Osteocyte (in vitro differentiated cells): ENCODE results near the gene LINC00632. TPM values are rescaled to one million over a fixed set of nuclear protein-coding genes. Genes with fewer than 3 reads are reported as not detected.

Source experiments
- DNase-seq: peaks from one replicate; pipeline ENCODE4 v3.0.0; 2021; ENCODE audit warnings: mixed read lengths; ENCODE audit not compliant: unreplicated experiment; ENCODE audit errors: extremely low spot score
- H3K27ac Mint-ChIP-seq: one replicate; pipeline ENCODE4 v1.8.0; 2021; ENCODE audit warnings: mild to moderate bottlenecking, mixed read lengths; ENCODE audit not compliant: unreplicated experiment
- H3K27me3 Mint-ChIP-seq: one replicate; pipeline ENCODE4 v1.8.0; 2021; ENCODE audit warnings: mixed read lengths; ENCODE audit not compliant: unreplicated experiment
- H3K36me3 Mint-ChIP-seq: one replicate; pipeline ENCODE4 v1.8.0; 2021; ENCODE audit warnings: mixed read lengths; ENCODE audit not compliant: unreplicated experiment
- H3K4me1 Mint-ChIP-seq: one replicate; pipeline ENCODE4 v1.8.0; 2021; ENCODE audit warnings: mixed read lengths; ENCODE audit not compliant: unreplicated experiment
- H3K4me3 Mint-ChIP-seq: one replicate; pipeline ENCODE4 v1.8.0; 2021; ENCODE audit warnings: mild to moderate bottlenecking, moderate library complexity, mixed read lengths; ENCODE audit not compliant: unreplicated experiment
- H3K9me3 Mint-ChIP-seq: one replicate; pipeline ENCODE4 v1.8.0; 2021; ENCODE audit warnings: mixed read lengths; ENCODE audit not compliant: unreplicated experiment
- CTCF ChIP-seq: fragments of 200-600 bp; sonication (generic); IDR thresholded peaks from 2 replicates; pipeline ENCODE4 v1.5.0; 2021; ENCODE audit warnings: antibody characterized with exemption, mild to moderate bottlenecking, moderate library complexity
- total RNA-seq: library from RNA; stranded (reverse); gene quantifications from 2 replicates; pipeline ENCODE4 v1.2.1, GENCODE V29; 2021

Gene LINC00632
- total RNA-seq, 1 donor from 2014 or later = 291 TPM

- no peaks in the 10 kb centered on the region for H3K4me1 Mint-ChIP-seq
- no peak overlapping the region for H3K27ac Mint-ChIP-seq
- no peak overlapping the region for H3K4me3 Mint-ChIP-seq
Measured at GRCh38 chrX:140697618-140698017, 11.9 kb upstream of the LINC00632 start.

GRCh38 chrX:140701480-140701879, 8.1 kb upstream of the LINC00632 start:
- peak; percentile 62 for TF ChIP-seq CTCF
- Mint-ChIP-seq H3K4me1 (no peaks in the 10 kb centered on the region), H3K27ac (no peak overlapping the region), H3K4me3 (no peak overlapping the region), H3K36me3 (no peaks in the 10 kb centered on the region), H3K9me3 (no peaks in the 10 kb centered on the region), H3K27me3 (no peaks in the 10 kb centered on the region)
- DNase-seq = no peak

More at GRCh38 chrX:140697618-140698017, 11.9 kb upstream of the LINC00632 start:
- Mint-ChIP-seq H3K9me3 (peaks cover 3% of the 10 kb centered on the region), H3K36me3 (no peaks in the 10 kb centered on the region), H3K27me3 (no peaks in the 10 kb centered on the region)
- peak; percentile 36 for TF ChIP-seq CTCF
- no peak for DNase-seq

- H3K27ac Mint-ChIP-seq = no peak overlapping the region
- no peaks in the 10 kb centered on the region for H3K9me3 Mint-ChIP-seq
Measured at GRCh38 chrX:140710710-140711109, 1.2 kb downstream of the LINC00632 start.

GRCh38 chrX:140711894-140712293, 2.3 kb downstream of the LINC00632 start:
- H3K9me3 Mint-ChIP-seq = no peaks in the 10 kb centered on the region
- no peak overlapping the region for H3K27ac Mint-ChIP-seq
- no peak for TF ChIP-seq CTCF
- peaks cover 1% of the 10 kb centered on the region for H3K4me1 Mint-ChIP-seq
- no peak overlapping the region for H3K4me3 Mint-ChIP-seq
- no peaks in the 10 kb centered on the region for H3K36me3 Mint-ChIP-seq
- no peak for DNase-seq
- H3K27me3 Mint-ChIP-seq = peaks cover 22% of the 10 kb centered on the region

More at GRCh38 chrX:140710710-140711109, 1.2 kb downstream of the LINC00632 start:
- peaks cover 1% of the 10 kb centered on the region for H3K4me1 Mint-ChIP-seq
- DNase-seq = no peak
- H3K36me3 Mint-ChIP-seq = no peaks in the 10 kb centered on the region
- H3K4me3 Mint-ChIP-seq = peak overlapping the region; percentile 6
- no peak for TF ChIP-seq CTCF
- H3K27me3 Mint-ChIP-seq = peaks cover 22% of the 10 kb centered on the region

- DNase-seq = peak; percentile 94
- peaks cover 20% of the 10 kb centered on the region for H3K27me3 Mint-ChIP-seq
- TF ChIP-seq CTCF = no peak
- peak overlapping the region; percentile 65 for H3K4me3 Mint-ChIP-seq
- no peak overlapping the region for H3K27ac Mint-ChIP-seq
- H3K9me3 Mint-ChIP-seq = no peaks in the 10 kb centered on the region
- no peaks in the 10 kb centered on the region for H3K36me3 Mint-ChIP-seq
- peaks cover 1% of the 10 kb centered on the region for H3K4me1 Mint-ChIP-seq
Measured at GRCh38 chrX:140712413-140713173, 3.0 kb downstream of the LINC00632 start.
